KBM-7 (cell line): Measurements from ENCODE around the gene GMNN.

Experiments
- DNase-seq: peaks from one replicate; pipeline ENCODE4 v3.0.0-alpha.2; 2015
- in situ Hi-C: fragments of 300-500 bp; cut with MboI; formaldehyde crosslinking; loops from 2 replicates; pipeline ENCODE4 v1.14.3; 2020; ENCODE audit warnings: low sequenced_read_pairs, low pct_unique_long_range_greater_than_20kb, mixed read lengths

Gene GMNN

GRCh38 chr6:24796616-24797290, 22.0 kb downstream of the GMNN start:
- no peak for DNase-seq
- in situ Hi-C loops: no loop called here

DNA sequence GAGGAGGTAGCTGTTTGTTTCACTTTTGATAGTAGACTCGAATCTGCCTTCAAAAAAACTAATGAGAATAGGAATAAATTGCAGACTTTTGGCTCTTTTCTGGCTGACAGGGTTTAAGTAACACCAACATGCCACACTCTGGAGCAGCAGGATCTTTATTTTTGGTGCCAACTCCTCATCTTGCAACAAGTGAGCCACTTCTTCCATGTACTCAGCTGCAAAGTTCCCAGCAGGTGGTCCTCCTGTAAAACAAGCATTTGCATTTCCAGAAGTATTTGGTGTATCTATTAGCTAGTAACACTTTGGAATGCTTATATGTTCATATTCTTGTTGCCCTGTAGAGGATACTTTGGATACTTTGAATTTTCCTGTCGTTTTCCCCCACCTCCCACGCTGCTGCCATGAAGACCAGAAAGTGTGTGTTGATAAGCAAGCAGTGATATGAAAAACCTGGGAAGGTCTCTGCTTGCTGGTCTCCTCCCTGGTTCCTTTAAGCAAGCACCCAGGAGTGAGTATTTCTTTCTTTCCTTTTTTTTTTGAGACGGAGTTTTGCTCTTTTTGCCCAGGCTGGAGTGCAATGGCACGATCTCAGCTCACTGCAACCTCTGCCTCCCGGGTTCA, 23.0 kb downstream of the GMNN start:
- no peak for DNase-seq
- in situ Hi-C loops: no loop called here

- in situ Hi-C loops: no loop called here
- no peak for DNase-seq
Observed at GRCh38 chr6:24798740-24799540, 24.2 kb downstream of the GMNN start, which contains the start of gene ARMH2. Gene ARMH2, minus strand, starts transcription at chr6:24798917. Its CDS starts 60 bp downstream, at chr6:24798857.

GRCh38 chr6:24799541-24799915, 24.8 kb downstream of the GMNN start:
- in situ Hi-C loops: no loop called here

DNA sequence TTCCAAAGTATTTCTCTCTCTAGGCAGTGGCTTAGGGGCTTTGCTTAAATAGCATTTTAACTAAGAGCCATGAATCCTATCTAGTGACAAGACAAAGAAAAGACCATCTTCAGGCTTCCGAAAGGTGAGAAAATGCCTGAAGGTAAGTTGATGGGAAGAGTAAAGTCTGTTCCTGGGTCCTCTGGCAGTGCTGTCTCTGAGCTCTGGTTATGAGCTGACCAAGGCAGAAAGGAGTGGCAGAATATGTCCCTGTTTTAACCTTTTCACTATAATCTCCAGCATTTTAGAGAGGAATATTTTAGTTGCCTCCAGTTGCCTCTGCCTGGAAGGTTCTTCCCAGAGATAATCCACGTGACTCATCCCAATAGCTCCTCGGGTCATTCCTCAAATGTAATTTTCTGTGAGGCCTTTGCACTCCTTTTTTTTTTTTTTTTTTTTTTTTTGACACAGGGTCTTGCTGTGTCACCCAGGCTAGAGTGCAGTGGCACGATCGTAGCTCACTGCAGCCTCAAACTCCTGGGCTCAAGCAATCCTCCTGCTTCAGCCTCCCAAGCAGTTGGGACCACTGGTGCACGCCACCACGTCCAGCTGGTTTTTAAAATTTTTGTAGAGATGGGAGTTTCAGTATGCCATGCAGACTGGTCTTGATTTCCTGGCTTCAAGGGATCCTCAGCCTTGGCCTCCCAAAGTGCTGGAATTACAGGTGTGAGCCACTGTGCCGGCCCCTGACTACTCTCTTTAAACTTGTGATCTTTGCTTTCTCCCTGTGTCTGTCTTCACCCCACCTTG, 27.7 kb downstream of the GMNN start:
- in situ Hi-C loops: no loop called here
- no peak for DNase-seq

More at GRCh38 chr6:24799541-24799915, 24.8 kb downstream of the GMNN start:
- no peak for DNase-seq

- in situ Hi-C loops: no loop called here
- no peak for DNase-seq
Observed at GRCh38 chr6:24807584-24807983, 32.8 kb downstream of the GMNN start.

- in situ Hi-C loops: no loop called here
Observed at GRCh38 chr6:24809728-24810127, 35.0 kb downstream of the GMNN start.

DNA sequence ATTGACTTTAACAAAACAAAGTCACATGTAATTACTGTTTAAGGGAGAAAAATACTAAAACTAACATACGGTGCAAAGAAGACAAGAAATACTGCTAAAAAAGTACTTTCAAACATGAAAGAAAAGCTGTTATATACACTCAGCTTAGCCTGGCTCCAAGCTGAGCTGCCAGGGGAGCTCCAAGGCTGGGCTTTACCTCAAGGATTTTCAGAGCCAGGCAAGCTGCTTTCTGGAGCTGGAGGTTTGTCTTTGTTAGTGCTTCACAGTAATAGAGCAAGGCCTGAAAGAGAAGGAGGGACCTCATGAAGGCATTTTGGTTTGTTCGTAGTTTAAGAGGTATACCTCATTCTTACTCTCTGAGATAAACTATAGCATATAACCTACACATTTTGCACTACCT, 43.6 kb downstream of the GMNN start:
- in situ Hi-C loops: no loop called here
- DNase-seq: no peak

More at GRCh38 chr6:24809728-24810127, 35.0 kb downstream of the GMNN start:
- DNase-seq: no peak

- in situ Hi-C loops: no loop called here
- no peak for DNase-seq
Observed at GRCh38 chr6:24821860-24822444, 47.2 kb downstream of the GMNN start.

DNA sequence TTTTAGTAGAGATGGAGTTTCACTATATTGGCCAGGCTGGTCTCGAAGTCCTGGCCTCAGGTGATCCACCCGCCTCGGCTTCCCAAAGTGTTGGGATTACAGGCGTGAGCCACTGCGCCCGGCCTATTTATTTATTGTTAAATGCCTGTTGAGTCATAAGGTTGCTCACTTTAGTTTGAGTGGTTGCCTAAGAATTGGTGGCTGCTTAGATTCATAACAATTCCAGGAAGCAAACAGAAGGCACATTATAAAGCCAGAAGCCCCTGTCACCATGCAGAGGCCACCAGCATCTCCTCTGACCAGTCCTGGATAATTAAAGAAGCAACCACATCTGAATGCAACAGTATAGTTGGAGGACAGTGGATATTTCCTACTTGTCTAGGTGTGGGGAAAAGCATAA, 48.0 kb downstream of the GMNN start:
- in situ Hi-C loops: no loop called here
- DNase-seq: no peak

DNA sequence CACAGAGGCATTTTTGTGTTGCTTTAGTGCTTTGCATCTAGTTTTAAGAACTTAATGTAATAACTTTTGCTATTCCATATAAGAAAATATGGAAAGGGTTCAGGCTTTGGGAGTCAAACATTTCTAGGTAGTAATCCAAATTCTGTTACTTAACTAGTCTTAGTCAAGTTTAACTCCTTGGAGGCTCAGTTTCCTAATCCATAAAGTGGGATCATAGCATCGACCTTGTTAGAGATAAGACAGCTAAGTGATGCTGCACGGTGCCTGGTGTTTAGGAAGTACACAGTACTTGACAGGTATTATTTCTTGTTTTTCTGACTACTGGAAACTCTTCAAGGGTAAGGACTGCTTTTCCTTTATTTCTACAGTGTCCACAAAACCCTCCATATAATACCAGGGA, 48.4 kb downstream of the GMNN start:
- in situ Hi-C loops: no loop called here
- no peak for DNase-seq

DNA sequence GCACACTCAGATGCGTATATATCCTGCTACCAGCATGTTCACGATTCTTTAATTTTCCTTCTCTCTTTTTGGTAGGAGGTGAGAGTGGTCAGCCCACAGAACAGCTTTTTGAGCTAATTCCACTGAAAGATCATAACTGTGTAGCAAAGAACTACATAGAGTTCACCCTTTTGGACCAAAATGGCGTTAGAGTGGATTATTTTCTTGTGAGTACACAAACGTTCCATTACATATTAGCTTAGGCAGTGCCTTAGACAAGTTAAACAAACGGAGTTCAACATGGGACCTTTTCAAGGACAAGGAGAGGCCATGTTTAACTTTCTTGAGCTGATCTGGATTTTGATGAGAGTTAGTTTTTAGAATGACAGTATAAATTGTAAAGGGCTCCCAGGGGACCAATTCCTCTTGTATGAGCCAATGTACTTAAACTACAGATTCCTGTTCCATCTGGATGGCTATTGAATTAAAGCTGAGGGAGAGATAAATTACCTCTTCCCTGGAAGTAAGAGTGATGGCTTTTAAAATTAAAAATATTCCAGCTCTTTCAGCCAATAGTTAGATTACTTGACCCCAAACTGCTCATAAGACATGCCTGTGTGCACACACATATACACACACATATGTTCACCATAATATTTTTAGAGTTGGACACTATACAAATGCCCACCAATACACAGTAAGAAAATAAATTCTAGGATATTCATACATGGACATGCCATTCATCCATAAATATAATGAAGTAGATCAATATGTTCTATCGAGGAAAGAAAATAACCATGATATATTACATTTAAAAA, 49.6 kb downstream of the GMNN start:
- in situ Hi-C loops: no loop called here
- no peak for DNase-seq

GRCh38 chr6:24825130-24825630, 50.4 kb downstream of the GMNN start:
- in situ Hi-C loops: no loop called here
- DNase-seq: no peak

DNA sequence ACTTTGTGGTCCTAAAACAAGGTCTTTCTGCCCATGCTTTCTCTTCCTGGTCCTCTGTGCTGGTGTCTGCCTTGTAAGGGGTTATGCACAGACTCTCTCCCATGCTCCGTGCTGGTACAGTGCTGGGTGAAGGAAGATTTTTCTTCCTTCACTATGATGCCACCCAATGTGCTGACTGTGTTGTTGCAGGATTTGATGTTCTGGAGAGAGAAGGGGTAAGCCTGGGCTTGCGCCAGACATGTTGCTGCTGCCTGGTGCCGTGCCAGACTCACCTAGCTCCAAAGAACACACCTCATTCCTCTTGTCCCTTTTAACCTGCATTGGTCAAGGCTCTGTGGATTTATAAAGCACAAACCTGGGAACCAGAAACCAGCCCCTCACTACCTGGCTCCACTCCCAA, 52.4 kb downstream of the GMNN start:
- DNase-seq: peak; percentile 16
- in situ Hi-C loops: no loop called here

GRCh38 chr6:24827970-24828369, 53.2 kb downstream of the GMNN start:
- in situ Hi-C loops: no loop called here
- no peak for DNase-seq

- no peak for DNase-seq
- in situ Hi-C loops: no loop called here
Observed at GRCh38 chr6:24829657-24830056, 54.9 kb downstream of the GMNN start.

DNA sequence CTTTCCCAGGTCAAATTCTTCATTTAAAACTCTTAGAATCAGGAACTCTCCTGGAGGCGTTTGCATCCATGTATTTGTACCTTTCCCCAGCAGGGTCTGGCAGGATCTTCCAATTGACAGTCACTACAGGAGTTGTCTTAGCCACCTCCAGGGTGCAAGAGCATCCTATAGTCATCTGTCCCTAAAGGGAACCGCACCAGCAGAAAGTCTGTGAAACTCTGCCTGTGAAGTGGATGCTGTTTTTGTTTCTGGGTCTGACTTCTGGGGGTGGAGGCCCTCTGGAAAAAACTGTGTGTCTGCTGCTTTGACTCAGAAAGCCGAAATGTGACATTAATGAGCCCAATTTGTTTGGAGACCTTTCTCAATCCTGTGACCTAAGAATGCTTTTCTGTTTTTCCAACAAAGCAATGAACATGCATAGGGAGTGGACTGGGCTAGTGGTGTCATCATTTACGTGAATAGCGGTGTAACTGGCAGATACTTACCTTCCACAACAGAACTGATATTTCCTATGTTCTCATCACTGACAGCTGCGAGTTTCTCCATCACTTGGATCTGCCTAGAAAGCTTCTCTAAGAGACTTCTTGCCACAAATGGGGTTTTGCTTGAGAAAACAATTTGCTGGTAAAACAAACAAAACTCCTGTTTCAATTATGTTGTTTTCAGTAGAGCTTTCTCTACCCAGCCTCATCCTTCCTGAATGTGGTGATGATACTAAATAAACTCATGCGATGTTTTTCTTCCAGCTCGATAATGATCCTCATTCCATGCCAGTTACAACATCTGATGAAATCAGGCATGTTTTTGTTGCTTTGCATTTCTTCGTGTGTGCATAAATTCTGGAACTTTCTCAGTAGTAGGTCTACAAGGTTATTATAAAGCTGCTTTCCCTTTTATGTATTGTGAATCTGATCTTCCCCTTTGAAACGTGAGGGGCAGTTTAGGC, 57.3 kb downstream of the GMNN start:
- no peak for DNase-seq
- in situ Hi-C loops: no loop called here
